ENCODE data around the gene TRAF1.
"Not testable (repeated sequence)": the region's sequence is repeated elsewhere in the genome, so short reads cannot be mapped to it uniquely, and the experiment has no call there.

TRAF1 gene, protein sequence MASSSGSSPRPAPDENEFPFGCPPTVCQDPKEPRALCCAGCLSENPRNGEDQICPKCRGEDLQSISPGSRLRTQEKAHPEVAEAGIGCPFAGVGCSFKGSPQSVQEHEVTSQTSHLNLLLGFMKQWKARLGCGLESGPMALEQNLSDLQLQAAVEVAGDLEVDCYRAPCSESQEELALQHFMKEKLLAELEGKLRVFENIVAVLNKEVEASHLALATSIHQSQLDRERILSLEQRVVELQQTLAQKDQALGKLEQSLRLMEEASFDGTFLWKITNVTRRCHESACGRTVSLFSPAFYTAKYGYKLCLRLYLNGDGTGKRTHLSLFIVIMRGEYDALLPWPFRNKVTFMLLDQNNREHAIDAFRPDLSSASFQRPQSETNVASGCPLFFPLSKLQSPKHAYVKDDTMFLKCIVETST

GRCh38 chr9:120926397-120926928 is at the start of gene TRAF1:
Gene TRAF1, minus strand, starts transcription at chr9:120926796. Its CDS starts 721 bp downstream, at chr9:120926075.
- DNase-seq, result no peak

DNA sequence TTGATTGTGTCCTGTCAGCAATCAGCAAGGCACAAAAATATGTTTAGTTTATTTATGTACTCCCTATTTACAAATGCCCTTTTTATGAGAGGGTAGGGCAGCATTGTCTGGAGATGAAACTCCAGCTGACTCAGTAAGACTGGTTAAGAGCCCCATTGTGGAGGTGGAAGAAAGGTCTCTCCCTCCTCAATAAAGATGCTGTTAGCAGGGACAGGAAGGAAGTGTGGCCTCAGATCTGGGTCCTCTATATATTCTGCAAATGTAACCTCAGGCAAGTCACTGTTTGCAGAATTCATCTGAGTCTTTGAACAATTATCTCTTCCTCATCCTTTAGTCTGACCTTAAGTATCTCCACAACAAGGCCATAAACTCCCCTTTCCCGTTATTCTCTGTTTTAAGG is 48.3 kb upstream of the TRAF1 start:
- no peak for DNase-seq

GRCh38 chr9:120974181-120974580 is 47.6 kb upstream of the TRAF1 start:
- DNase-seq, result no peak

DNA sequence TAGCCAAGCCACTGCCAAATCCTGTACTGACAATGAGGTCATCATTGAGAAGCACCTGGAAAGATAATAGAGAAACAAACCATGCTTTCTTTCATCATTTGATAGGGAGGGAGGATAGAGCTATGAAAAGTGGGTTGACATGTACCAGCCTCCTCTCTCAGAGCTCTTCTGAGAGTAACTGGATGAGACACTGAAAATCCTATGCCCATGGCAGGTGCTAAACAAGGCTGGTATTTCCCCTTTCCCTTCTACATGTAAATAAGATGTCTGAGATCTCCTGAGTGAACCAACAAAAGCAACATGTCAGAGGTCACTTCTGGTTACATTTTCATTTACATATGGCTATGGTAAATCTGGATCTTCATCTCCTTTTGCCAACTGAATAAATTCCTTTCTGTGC is 45.3 kb upstream of the TRAF1 start:
- DNase-seq, result no peak

- not testable (repeated sequence) for DNase-seq
Observed at GRCh38 chr9:120971471-120971870, 44.9 kb upstream of the TRAF1 start.

GRCh38 chr9:120970244-120970643 is 43.6 kb upstream of the TRAF1 start:
- no peak for DNase-seq

GRCh38 chr9:120966013-120966369 is 39.4 kb upstream of the TRAF1 start:
- no peak for DNase-seq

GRCh38 chr9:120965344-120966012 is 38.9 kb upstream of the TRAF1 start:
- DNase-seq, result no peak

DNA sequence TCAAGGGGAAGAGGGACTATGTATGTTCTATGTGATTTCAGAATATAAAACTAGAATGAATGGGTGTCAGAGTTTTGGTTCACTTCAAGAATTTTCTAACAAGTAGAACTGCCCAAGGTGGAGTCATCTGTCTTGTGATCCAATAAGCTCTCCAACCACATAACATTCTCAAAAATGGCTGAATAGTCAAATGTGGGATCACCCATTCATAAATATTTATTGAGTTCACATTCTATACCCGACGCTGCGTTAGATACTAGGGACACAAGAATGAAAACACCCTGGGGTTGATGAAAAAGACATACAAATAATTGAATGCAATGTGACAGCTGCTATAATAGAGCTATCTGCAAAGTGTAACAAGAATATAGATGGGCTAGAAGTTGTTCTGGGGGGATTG is 35.3 kb upstream of the TRAF1 start:
- DNase-seq, result no peak

DNA sequence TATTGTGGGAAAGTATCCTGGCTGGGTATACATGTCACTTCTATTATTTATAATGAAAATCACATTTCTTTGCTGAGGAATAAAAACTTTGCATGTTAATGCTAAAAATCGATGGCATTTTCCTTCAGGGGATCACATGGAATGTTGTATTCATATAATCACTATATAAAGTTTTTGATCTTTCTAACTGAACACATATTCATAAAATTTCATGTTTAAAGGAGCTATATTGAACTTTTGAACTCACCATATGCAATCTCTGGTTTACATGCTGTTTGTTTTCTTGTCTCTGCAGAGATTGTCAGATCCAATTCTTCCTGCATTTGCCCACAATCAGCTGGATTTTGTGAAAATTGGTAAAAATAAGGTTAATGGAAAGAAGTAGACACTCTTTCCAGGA is 33.4 kb upstream of the TRAF1 start:
- DNase-seq, result no peak

DNA sequence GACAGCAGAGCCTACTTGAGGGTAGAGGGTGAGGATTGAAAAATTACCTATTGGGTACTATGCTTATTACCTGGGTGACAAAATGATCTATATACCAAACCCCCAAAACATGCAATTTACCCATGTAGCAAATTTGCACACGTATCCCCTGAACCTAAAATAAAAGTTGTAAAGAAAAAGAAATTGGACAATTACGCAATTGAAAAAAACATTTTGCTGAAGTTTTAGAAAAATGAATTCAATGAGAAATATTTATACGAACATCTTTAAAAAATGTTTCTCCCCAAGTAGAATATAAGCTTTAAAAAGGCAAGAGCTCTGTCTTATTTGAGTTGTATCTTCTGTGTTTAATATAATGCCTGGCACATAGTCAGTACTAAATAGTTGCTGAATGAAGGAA is 30.3 kb upstream of the TRAF1 start:
- no peak for DNase-seq

DNA sequence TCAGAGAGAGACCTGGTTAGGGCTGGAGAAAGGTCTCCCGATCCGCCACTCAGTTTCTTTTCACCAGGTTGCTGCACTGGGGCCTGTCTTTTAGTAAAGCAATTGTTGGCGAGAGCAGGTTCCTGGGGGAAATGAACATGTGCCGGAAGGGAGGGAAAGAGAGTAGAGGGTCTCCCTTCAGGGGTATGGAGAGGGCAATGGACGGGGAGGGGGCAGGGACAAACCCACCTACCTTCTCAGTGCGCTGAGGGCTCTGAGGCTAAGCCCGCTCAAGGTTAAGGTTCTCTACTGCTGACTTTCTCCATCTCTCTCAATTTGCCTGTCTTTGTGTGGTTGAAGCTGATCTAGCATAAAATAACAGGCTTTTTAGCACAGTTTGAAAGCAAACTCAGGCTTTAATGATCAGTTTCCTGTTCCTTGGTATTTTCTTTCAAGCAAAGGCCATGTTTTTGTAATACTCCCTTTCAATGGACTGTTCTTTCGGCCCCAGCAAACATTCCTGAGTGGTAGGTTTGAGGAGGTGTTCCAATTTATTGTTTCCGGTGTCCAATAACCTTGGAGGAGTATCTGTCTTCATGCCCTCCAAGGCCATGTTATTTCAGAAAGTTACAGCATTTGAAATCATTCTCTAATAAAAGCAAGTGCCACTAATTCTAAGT is 25.5 kb upstream of the TRAF1 start:
- DNase-seq, result no peak

DNA sequence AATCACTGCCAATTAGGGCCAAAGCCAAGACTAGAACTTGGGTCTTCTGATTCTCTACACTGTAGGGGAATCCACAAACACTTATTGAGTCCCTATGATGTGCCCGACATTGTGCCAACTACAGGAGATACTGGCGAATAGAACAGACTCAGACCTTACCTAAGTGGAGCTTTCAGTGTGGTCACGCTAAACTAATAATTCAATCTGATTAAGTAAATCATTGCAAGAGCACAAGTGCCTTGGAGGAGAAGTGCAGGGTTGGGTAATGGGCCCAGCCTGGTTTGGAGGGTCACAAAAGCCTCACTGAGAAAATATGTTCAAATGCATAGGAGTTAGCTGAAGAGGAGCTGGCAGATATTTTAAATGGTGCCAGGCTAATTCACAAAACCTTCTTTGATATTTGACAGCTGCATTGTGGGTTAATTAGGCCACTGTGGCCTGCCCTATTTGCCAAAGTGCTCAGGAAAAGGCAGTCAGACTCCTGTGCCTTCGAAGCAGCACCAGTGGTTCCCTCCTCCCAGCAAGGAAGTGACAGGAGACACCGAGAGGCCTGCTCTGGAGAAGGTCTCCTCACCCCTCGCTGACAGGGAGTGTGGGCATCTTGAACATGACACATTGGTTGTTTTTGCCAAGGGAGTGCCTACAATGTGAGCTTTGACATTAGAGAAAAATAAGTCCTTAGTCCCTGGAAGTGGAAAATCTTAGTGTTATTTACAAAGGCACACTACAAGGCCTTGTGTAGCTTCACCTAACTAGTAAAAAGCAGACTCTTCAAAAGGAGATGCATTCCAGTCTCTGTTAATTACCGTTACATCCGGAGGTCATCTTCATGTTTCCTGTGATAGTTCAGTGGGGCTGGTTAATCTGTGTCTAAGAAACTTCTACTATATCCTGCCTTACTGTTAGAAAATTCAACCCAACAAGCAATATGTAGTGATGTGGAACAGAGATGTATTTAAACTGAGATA is 24.1 kb upstream of the TRAF1 start:
- no peak for DNase-seq

GRCh38 chr9:120949290-120949689 is 22.7 kb upstream of the TRAF1 start:
- no peak for DNase-seq

DNA sequence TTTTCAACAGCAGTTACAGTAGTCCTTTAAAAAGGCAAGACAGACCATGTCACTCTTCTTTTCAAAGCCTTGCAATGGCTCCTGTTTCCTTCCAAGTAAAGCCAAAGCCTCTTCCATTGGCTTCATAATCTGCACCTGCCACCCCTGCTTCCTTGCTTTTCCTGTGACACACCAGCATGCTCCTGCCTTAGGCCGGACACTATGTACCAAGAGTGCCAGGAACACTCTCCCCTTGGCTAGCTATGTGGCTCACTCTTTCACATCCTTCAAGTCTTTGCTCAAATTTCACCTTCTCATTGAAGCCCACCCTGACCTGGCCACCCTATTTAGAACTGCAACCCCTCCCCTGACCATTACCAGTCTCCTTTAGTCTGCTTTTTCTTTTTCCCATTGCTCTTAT is 22.2 kb upstream of the TRAF1 start:
- DNase-seq, result no peak

DNA sequence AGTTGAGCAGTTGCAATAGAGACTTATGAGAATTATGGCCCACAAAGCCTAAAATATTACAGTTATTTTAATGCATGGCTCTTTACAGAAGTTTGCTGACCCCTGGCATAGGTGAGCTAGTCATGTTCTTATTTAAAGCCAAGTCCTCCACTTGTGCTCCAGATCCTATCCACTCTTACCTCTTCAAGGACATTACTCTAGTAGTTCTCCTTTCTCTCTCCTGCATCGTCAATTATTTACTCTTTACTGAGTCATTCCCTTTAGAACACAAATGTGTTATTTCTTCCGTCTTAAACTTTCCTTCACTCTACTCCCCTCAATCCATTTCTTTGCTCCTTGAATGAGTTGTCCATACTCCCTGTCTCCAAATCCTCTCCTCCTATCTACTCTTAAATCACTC is 20.6 kb upstream of the TRAF1 start:
- DNase-seq, result no peak

DNA sequence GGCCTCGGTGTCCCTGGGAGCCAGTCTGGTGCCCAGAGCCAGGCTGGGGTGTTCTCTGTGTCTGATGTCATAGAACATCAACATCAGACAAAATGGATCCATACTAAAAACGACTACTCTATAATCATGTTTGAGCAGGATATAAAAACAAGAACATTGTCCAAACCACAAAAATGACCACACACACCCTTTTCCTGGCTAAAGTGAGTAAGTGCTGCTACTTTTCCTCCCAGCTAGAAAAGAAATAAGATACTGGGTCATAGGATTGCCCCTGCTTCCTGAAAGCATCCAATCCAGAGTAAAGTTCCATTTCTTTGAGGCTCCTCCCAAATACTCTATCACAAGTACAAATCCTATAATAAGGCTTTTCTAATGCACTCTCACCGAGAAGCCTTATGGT is 19.7 kb upstream of the TRAF1 start:
- no peak for DNase-seq

DNA sequence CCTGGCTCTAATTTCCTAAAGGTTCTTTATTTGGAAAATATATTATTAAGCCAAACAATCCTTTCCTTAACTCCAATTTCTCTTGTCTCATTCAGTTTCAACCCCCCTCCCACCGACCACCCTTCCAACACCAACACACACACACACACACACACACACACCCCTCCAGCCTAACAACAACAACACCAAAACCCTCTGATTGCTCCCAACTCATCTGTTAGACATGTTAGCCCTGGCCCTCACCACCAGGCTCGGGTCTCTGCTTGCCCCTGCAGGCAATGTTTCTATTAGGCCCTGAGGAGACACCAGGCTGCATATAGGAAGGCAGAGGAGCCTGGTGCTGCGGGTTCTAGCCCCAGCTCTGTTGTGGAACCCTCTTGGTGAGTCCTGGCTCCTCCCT is 18.4 kb upstream of the TRAF1 start:
- DNase-seq, result no peak

DNA sequence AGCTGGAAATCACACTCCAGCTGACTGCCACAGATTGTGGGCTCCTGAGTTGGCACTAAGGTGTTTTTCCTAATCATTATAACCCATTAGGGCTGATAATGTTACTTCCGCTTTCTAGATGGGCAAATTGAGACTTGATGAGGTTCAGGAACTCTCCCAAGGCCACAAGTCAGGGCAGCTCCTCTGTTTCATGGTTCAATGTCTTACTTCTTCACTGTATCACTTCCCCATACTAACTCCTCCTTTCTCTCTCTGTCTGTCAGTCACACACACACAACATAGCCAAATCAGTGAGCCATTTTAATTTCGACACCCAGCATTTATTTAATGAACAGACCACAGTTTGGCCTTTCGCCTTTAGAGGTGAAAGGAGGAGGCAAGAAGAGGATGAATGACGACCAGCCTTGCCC is 17.8 kb upstream of the TRAF1 start:
- no peak for DNase-seq

DNA sequence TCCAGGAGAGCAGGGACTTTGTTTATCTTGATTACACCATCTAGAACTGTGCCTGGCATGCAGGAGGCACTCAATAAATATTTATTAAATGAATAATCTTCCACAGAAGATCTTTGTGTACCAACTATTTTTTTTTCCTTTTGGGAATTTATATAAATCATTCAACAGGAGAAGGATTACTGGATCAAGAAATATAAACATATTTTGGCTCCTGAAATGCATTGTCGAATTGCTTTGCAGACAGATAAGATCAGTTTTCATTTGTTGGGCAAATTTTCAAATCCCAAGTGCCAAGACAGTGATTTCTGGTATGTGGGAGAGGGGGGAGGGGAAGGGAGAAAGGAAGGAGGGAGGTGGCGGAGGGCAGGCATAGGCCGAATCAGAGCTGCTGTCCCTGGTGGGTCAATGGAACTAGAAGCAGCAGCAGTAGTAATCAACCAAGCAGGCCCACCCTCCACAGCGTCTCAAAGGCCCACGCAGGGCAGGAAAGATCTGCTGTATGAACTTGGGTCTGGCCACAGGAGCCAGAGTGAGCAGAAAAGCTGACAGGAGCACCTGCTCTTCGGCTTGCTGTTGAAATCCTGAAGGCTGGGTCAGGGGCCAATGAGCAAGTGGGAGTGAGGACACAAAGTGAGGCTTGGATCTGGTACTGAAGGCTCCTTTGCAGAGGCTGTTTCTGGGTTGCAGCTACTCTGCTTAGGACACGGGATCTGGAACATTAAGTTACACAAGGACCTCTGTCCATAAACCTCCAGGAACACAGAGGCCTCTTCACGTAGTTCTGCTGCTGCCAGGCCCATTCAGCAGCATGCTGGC is 15.8 kb upstream of the TRAF1 start:
- DNase-seq, result no peak

DNA sequence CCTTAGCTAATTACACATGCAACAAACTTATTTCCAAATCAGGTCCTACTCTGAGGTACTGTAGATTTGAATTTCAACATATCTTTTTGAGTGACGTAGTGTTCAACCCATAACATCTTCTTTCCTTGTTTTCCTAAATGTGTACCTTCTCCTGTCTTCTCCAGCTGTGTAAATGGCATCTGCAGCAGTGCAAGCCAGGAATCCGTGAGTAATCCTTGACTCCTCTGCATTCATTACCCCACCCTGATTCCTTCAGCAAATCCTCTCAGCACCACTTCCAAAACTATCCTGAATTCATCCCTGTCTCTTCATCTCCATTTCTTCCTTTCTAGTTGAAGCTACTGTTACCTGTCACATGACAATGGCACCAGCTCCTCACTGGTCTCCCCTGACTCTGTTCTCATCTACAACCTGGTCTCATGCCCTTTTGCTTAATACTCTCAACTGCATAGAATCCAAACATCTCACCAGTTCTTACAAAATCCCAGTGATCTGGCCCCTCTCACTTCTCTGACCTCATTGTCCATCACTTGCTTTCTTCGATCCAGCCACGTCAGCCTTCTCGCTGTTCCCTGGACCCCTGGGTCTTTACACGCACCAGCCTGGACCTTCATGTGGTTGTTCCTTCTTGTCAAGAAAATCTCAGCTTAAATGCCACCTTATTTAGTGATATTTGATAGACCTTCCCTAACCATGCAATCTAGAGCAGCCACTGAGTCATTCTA is 14.6 kb upstream of the TRAF1 start:
- no peak for DNase-seq
